Activated CD8-positive, alpha-beta memory T cell treated with anti-CD3 and anti-CD28 coated beads for 4 hours (primary cell): Measurements from ENCODE around the gene CABP5.

Experiments used
- DNase-seq, 2 donors: peaks; one replicate each; pipeline ENCODE4 v3.0.0-alpha.2; 2020; ENCODE audit warnings: low read depth in 2 of 2

CABP5 gene

DNA sequence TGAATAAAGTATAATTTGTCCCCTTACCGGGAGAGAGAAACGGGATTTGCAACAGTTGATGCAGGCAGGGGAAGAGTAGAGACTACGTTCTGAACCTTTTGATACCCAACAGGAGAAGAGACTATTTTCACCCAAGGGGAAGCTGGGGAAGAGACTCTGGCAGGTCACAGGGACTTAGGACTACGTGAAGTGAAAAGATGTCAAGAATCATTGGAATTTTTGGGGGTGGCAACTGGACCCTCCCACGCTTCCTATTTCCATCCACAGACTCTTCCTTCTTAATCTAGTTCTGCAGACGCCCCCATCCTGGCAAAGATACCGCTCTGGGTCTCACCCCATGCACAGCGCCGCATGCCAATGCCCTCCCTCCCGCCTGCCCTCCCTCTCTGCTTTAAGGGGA lies 13.8 kb downstream of the CABP5 start:
- no peak for DNase-seq

DNA sequence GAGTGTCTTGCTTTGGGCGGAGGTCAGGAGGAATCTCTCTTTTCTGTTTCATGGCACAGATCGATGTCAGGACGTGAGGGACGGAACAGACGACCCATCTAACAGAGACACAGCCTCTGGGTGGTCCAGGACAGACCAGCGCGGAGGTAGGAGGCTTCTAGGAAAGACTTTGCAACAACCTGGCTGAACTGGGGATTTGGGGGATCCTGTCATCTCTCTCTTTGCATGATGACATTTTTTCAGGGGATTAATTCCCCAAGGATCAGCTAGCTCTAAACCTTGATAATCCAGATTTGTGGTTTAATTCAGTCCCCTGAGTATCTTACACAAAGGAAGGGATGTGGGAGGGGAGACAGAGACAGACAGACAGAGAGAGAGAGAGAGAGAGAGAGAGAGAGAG lies 14.4 kb downstream of the CABP5 start:
- no peak for DNase-seq

GRCh38 chr19:48025480-48025879 lies 18.4 kb downstream of the CABP5 start:
- DNase-seq: no peak

GRCh38 chr19:48023518-48023917 lies 20.4 kb downstream of the CABP5 start:
- no peak for DNase-seq

GRCh38 chr19:48023011-48023410 lies 20.9 kb downstream of the CABP5 start:
- no peak for DNase-seq

DNA sequence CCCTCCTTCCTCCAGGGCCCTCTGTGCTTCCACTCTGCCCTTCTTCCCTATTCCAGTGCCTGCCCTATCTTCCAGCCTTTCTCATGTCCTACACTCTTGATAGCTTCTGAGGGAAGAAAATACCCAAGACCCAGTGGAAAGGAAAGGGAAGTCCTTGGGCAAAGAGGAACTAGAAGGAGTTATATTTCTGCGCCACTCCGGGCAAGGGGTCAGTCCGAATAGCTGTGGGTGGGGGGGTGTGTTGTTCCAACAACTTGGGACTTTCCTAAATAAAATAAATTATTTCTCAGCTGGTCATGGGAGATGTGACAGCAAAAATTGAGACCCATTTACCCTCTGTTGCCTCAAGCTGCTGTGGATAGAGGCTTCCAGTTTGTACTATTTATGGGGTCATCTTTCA lies 23.2 kb downstream of the CABP5 start:
- DNase-seq: no peak

- no peak for DNase-seq
Measured at GRCh38 chr19:48010932-48011758, 32.7 kb downstream of the CABP5 start.

GRCh38 chr19:48006762-48007161 lies 37.1 kb downstream of the CABP5 start:
- DNase-seq: no peak

DNA sequence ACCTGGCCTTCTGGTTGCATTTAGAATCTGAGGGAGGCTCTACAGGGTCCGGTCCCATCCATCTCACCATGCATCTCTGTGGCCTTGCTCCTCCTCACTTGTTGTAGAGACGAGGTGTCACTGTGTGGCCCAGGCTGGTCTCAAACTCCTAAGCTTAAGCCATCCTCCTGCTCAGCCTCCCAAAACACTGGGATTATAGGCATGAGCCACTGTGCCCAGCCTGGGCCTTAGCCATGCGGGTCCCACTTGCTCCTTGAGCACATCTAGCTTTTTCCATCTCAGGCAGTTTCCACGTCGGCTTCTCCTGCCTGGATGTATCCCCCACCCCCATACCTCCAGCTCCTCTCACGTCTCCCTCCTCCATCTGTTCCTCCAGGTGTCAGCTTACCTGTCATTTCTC lies 39.6 kb downstream of the CABP5 start:
- no peak for DNase-seq

- DNase-seq: no peak
Measured at GRCh38 chr19:48000846-48001245, 43.0 kb downstream of the CABP5 start.

DNA sequence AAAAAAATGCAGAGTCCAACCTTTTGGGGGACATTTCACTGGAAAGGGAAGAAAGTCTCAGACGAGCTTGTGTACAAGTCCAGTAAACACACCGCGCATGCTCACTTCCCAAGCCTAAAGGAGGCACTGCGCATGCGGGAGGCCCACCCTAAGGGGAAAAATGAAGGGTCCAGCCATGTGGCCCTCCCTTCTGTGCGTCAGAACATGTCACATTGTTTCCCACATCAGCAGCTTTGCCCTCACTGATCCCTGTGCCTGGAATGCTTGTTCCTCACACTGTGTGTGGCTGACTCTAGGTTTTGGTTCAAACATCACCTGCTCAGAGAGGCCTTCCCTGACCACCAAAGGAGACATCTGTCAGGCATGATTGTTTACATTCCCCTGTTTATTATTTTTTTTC lies 45.1 kb downstream of the CABP5 start:
- DNase-seq: no peak

GRCh38 chr19:47996230-47996727 lies 47.6 kb downstream of the CABP5 start:
- DNase-seq: no peak

- no peak for DNase-seq
Measured at GRCh38 chr19:47994209-47994802, 49.6 kb downstream of the CABP5 start, which contains the start of gene ELSPBP1. ELSPBP1 (plus strand) TSS chr19:47994632; CDS start chr19:48008668, 14,036 bp downstream.

DNA sequence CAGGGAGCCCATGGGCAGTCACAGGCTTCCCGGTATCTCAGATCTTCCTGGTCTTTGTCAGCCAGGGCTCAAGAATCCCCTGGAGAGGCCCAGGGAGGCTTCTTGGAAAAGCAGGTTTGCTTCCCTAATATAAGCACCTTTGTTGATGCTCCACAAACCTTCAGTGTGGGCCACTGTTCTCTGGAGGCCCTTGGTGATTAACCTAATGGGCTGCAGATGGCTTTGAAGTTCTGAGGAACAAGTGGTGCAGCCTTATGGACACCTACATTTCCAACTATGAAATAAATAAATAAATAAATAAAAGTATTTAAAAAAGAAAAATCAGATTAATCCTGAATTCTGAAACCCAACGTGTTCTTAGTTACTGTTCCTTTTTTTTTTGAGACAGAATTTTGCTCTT lies 51.8 kb downstream of the CABP5 start, which contains the start of gene BSPH1:
Gene BSPH1 (minus strand): TSS at position 101 of the 400 bp plus-strand sequence. CDS start 89 bp downstream, at position 12.
- DNase-seq: no peak

GRCh38 chr19:47991191-47991808 lies 52.6 kb downstream of the CABP5 start:
- DNase-seq: no peak
